GM11168 (cell line): ENCODE data around the gene FSTL5.

Experiments
- in situ Hi-C: fragments of 300-500 bp; cut with MboI; formaldehyde crosslinking; loops from one replicate; pipeline ENCODE4 v1.12.0; 2022; ENCODE audit warnings: low sequenced_read_pairs; ENCODE audit not compliant: unreplicated experiment

The FSTL5 gene

DNA sequence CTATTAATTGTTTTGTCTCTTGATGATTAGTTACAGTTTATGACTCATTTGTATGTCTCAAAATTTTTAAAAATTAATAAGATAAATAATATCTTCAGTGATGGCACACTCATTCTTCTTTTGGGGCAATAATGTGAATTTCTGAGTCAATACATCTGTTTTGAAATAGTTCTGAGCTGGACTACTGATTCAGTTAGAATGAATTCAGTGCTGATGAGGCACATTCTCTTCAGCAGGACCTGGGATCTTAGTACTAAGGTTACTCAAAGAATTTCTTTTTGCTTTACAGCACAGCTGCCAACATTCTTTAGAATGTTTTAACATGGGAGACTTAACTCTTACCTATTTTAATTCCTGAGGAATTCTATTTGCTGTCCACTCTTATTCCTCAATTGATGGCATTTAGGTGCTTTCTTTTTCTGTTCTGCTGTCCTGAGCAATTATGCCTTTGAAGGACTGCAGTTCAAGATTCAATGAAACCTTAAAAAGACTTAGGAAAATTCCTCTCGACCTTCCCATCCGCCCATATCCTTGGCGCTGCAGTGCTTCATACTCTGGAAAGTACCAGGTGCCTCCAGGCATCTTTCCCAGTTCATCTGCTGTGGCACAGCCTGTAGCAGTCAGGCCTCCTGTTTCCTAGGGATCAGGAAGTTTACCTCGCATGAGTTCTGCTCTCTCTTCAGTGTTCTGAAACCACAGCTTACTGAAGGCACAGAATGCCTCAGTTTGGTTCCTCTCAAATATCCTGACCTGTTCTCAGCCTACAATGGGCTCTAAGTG, 213.7 kb downstream of the FSTL5 start:
- in situ Hi-C loops, result no loop called here

DNA sequence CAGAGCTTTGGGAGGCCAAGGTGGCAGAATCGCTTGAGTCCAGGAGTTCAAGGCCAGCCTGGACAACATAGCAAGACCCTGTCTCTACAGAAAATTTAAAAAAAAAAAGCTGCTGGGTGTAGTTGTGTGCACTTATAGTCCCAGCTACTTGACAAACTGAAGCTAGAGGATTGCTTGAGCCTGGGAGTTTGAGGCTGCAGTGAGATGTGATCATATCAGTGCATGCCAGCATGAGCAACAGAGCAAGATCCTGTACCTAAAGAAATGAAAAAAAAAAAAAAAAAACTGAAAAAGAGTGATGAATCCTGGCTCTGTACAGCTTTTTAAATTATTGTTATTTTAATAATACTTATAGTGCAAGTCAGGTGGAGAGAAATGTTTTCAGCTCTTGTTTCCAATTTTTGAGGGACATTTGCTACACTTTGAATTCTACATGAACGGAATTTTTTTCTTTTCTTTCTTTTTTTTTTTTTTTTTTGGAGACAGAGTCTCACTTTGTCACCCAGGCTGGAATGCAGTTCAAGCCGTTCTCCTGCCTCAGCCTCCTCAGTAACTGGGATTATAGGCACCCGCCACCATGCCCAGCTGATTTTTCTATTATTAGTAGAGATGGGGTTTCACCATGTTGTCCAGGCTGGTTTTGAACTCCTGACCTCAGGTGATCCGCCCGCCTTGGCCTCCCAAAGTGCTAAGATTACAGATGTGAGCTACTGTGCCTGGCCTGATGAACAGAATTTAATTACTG, 215.6 kb downstream of the FSTL5 start:
- in situ Hi-C loops, result no loop called here

DNA sequence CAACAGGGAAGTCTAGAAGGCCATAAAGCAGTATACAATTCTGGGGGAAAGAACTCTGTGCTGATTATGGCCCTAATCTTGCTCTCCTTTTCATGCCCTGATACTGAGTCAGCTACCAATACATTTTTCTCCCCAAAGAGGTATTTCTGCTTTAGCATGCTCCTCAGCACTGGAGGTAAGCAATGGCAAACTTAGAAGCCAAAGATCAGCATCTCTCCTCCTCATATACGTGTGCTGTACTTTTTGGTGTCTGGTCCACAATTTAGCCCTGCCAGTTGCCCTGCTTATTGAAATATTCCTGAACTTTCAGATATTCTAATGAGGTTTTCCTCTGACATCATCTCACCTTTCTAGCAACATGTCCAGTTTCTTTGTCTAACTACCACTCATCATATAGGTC, 226.2 kb downstream of the FSTL5 start:
- in situ Hi-C loops, result no loop called here

DNA sequence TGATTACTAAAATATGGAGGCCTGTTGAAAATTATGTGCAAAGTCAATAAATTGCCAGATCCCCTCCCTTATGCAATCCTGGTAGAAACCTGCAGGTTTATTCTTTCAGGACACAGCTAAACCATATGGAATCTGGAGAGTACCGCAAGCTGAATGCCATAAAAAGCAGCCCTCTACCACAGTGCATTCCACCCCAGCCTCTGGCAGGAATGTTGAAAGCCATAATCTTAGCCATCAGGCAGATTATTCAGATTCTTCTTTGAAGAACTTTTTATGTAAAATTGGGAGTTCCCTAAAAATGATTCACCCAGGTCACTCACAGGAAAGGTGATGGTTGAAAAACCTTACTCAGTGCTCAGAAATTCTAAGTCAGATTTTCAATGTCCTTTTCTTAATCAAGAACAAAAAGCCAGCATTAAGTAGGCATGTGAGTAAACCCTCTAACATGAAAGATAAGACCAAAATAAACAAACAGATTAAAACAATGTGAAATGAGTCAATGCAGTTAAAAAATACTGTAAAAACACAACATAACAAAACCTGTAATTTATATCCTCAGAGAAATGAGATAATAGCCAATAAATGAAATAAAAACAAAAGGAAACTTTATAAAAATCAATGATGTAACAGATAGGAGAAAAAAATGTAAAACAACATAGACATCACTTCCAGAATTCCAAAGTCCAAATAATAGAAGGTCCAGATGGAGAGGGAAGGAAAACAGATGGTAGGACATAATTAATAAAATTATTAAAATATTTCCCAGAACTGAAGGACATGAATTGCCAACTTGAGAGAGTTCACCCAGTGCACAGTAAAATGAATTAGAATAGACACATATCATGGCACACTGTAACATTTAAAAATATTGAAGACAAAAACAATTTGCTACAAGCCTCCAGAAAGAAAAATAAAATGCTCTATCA, 226.9 kb downstream of the FSTL5 start:
- in situ Hi-C loops, result no loop called here

DNA sequence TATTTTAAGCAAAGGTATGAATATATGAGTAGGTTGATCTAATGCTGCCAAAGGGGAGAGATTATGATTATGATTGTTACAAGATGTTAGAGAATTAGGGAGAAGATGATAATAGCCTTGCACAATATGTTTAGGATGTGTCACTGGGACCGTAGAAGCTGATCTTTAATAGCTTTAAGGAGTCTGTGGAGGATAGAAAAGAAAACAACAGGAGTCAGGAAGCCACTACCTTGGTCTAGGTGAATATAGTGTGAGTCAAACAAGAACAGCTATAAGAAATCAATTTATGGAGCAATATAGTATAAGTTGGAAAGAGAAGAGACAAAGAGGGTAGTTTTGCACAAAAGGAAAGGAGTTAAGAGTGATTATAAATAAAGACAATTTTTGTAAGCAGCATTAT, 232.7 kb downstream of the FSTL5 start:
- in situ Hi-C loops, result no loop called here

DNA sequence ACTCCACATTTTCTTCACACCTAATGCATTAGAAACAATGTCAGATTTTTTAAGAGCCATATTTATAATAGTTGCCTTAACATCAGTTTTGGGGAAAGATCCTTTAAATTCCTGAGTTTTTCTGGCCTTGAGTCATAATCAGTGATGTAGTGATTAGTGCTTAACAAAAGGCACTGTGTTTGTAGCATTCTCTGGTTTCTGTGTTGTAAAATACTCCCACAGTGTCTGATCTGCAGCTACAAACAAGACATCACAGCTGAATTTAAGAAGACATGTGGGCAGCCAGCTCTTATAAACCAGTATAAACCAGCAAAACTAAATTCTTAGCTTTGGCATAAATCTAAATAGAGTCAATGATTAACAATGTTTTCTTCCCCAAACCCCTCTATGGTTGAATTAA, 233.8 kb downstream of the FSTL5 start:
- in situ Hi-C loops, result no loop called here

DNA sequence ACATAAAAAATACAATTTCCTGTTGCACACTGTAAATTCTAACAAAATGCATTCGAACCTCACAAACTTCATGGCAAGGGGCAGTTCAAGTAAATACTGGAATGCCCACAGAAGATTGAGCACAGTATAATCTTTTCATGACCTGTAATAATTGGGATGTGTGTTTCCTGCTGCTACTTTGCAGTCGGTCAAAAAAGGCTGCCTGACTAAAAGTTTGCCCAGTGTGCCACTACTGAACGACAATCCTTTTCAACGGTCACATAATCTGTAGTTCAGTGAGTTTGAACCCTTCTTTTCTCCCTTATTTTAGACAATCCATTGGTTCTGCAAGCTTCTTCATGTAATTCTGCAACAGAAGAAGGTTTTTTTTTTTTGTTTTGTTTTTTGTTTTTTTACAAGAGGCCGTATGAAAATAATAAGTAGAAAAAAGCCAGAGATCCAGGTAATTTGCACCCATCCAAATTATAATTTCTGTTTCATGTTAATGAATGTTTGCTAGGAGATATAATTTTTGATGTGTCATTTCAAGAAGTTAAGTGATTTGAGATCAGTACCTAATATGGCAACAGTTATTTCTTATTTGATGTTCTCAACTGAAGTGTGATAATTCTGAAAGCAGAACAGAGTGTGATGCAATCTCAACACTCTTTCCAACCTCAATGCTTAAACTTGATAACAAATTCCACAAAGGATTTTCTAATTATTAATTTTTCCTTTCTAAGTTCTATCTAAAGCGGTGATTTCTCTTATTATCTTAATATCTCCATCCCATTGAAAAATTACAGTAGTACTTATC, 237.6 kb downstream of the FSTL5 start:
- in situ Hi-C loops, result no loop called here

DNA sequence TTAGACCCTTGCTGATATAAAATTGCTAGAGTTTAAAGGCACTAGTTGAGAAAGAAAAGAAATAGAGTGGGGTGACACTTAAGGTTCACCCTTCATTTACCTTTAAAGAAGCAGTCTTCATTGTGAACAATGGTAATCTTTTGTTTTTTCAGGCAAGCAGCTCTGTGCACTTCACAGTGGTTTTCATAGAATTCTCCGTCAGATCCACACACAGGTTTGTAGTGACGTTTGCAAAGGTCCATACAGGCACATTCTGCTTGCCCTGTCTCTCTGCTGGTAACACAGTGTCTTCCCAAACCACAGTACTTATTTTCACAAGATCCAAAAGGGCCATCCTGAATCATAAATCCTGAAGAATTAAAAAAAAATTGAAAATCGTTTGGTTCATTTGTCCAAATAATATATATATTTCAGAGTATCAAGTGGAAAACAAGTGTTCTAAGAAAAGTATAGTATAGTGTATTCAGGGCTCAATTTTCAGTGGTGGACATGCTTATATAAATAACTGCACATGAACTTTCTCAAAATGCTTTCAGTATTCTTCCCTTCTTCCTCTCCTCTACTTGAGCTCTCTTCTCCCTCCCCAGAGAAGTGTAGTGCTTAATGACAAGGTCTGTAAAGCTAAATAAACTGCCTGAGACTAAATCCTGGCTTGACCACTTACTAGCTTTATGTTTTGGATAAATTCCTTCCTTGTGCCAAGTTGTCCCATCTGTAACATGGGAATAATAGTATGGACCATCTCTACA, 243.3 kb downstream of the FSTL5 start:
- in situ Hi-C loops, result no loop called here

DNA sequence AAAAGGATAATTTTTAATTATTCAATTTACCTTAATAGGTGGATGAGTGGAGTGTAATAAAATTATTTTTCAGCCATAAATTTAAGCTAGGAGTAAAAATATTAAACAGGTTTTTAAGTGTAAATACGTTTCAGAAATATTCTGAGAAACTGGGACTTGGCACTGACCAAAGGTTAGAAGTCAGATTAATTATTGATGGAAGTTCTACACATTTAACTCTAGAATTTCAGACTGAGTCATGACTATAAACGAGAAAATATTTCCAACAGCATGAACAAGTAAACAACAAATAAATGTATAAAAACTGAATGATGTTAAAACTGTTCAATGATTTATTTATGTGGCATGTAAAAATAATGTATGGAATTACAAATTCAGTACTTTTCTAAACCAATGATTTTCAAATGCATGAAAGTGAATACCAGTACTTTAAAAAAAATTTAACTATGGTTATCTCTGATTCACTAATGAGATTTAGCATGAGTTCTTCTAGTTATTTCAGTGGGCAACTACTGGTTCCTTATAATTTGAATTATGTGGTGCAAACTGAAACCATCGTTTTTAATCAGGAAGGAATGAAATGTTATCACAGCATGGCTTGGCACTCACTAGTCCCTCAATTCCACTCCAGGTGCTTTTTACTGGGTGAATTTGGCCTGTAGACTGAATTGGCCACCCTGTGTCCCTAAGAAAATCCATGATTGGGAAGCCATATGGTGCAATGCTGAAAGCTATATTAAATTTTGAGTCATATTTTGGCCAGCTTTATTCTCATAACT, 244.2 kb downstream of the FSTL5 start:
- in situ Hi-C loops, result no loop called here

DNA sequence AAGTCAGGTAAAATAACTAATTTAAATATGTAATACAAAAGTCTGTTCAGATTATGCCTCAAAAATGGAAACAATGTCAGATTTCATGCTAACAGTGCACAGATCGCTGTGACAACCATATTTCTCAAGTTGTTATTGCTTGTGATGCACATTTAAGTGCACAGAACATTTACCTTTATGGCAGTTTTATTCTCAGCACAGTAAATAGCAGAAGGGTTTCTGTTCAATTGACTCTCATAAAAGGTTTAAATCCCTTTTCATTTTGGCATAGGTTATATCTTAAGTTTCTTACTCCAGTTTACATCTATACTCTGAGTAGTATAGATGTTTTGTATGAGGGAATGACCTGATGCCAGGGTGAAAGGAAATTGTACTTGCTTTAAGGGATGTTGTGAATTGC, 247.8 kb downstream of the FSTL5 start:
- in situ Hi-C loops, result no loop called here

DNA sequence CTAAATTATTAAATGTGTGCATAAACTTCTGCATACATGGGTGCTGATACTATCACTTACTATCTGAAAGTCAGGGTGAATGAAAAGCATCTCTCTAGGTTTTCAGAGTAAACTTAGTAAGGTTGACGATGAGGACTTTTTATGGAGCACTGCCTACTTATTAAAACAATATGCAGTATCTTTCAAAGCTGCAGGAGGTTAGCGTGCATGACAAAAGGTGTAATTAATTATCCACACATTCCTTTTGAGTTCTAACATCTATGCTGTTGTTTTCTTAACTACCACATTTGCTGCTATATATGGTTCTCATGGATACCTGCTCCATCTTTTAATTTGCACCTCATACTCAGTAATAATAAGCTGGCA, 256.2 kb downstream of the FSTL5 start:
- in situ Hi-C loops, result no loop called here

DNA sequence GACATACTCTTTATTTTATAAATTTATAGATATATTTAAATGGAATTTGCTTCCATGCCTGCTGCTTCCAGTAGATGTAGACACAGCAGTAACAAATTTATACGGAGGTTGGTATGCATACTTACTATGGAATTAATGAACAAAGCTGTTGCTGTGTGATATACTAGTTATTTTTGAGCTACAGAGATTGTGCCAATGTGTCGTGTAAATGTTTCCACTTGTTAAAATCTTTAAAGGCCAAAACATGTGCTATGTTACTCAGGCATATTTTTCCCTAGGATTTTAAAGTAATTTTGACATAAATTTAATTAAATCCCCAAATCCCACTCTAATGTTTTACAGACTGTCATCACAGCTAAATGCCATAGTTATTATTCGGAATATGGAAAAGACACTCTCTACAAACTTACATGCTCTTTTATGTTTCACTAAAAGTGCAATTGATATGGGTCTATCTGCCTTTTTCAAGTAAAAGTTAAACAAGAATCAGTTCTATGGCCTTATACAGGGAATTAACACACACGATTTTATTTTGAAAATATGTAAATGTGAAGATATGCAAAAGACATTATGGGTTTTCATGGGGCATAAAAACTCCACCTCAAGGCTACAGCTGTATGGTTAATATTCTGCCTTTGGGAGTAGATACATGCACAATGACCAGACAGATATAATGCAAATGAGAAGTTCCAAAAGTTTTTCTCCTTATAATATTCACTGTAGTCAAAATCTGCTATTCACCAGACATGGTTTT, 256.8 kb downstream of the FSTL5 start:
- in situ Hi-C loops, result no loop called here

DNA sequence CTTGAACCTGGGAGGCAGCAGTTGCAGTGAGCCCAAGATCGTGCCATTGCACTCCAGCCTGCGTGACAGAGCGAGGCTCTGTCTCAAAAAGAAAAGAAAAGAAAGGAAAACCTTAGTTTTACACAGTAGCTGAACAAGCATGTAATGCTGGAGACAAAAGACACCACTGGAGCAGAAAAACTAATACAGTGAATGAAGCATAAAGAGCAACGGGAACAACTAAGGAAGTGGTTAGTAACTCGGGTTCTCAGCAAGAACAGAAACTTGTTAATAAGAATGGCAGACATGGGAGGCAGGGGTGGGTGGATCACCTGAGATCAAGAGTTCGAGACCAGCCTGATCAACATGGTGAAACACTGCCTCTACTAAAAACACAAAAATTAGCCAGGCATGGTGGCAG, 263.7 kb downstream of the FSTL5 start:
- in situ Hi-C loops, result no loop called here

DNA sequence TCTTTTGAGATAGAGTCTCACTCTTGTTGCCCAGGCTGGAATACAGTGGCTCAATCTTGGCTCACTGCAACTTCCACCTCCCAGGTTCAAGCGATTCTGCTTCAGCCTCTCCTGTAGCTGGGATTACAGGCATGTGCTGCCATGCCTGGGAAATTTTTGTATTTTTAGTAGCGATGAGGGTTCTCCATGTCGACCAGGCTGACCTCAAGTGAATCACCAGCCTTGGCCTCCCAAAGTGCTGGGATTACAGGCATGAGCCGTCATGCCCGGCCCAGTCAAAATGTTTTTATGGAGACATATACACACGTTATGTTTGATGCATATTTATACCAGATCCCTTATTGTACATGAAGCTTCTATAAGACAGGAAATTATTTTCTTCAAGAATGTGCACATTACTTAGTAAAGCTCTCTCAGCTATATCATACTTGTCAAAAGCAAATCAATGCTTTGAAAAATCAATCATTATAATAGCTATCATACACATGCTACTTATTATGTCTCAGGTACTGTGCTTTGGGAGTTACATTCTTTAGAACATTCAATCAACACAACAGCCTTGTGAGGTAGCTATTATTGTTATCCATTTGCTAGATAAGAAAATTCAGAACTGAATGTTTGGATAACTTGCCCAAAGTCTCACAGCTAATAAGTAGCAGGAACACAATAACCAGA, 269.2 kb downstream of the FSTL5 start:
- in situ Hi-C loops, result no loop called here

DNA sequence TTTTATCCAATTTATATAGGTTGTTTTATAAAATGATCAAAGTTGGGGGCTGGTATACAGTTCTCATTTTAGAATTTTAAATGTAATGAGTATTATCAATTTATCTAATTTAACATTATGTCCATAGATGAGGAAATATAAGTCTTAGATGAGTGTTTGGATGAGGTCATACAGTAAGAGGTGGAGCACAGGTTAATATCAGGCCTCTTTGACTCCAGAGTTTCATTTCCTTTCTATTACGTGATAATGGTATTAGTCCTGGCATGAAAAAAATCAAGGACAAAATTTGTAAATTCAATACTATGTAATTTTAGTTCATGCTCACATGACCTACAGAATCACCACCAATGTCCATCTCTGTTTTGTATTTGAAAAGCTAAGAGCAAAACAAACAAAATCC, 269.8 kb downstream of the FSTL5 start:
- in situ Hi-C loops, result no loop called here

DNA sequence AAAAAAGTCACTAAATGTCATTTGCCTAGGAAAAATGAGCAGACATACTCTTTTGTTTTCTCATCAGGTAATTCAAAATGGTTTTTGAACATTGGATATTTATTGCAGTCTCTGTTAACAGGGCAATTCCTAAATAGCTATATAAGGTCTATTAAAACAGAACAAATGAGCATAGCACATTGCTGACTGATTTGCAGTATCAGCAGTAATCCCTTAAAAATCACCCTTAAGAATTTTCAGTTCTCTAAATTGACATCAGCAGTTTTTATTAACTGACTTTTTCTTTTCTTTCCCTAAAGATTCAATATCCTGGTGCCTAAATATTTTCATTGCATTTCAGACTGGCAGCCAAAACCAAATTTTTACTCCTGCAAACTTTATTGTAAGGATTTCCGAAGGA, 270.2 kb downstream of the FSTL5 start:
- in situ Hi-C loops, result no loop called here

DNA sequence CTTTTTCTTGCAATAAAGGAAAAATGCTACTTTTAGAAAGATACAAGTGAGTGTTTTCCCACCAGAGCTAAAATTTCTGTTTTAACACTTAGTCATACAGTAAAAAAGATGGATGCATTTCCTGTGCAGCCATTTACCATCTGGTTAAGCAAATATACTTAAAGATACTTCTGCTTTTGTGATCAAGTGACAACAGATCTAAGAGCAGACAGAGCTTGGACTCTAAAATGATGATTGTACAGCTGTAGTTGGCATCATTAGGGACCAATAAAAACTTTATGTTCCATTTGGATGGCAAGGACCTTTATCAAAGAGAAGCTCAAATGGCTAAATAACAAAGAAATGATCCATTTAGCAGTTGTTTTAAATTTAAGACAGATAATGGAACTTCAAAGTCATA, 270.8 kb downstream of the FSTL5 start:
- in situ Hi-C loops, result no loop called here
